ENCODE data around the gene CYB561D2.

- TF ChIP-seq CTCF (IDR thresholded peaks at IDR 0.05) (no peak), POLR2A (IDR thresholded peaks at IDR 0.05) (peak in 1 of 2 donors; percentile 46)
Measured at GRCh38 chr3:50322386-50323091, 28.1 kb upstream of the CYB561D2 start, which contains the start of gene HYAL2.
